OCI-LY3 (cell line): ENCODE results near the gene SEC11A.

Experiments used
- H2AFZ ChIP-seq: fragments of 200-600, 300-600 bp; shearing (Covaris generic); 2 replicates; pipeline ENCODE4 v1.6.0; 2014; ENCODE audit warnings: antibody characterized with exemption, low read depth, low read length
- H3K27ac ChIP-seq: fragments of 200-600, 300-600 bp; sonication (generic); 2 replicates; pipeline ENCODE4 v1.5.1; 2014; ENCODE audit warnings: mild to moderate bottlenecking, low read length, moderate library complexity, mixed read lengths
- H3K27me3 ChIP-seq: fragments of 200-600, 300-600 bp; sonication (generic); 2 replicates; pipeline ENCODE4 v1.6.1; 2014; ENCODE audit warnings: low read depth, low read length, mixed read lengths
- H3K36me3 ChIP-seq: fragments of 200-600, 300-600 bp; sonication (generic); replicated peaks from 2 replicates; pipeline ENCODE3; 2014; ENCODE audit warnings: low read depth, low read length, mixed read lengths
- H3K4me1 ChIP-seq: fragments of 300-600, 200-600 bp; sonication (generic); 2 replicates; pipeline ENCODE4 v1.6.1; 2014; ENCODE audit warnings: low read length, mixed read lengths
- H3K4me2 ChIP-seq: fragments of 200-600, 300-600 bp; sonication (generic); 2 replicates; pipeline ENCODE4 v1.6.1; 2014; ENCODE audit warnings: low read length, mixed read lengths
- H3K4me3 ChIP-seq: fragments of 300-600, 200-600 bp; sonication (generic); 2 replicates; pipeline ENCODE4 v1.5.1; 2014; ENCODE audit warnings: antibody characterized with exemption, mild to moderate bottlenecking, low read length, moderate library complexity
- H3K79me2 ChIP-seq: fragments of 300-600, 200-600 bp; shearing (Covaris generic); 2 replicates; pipeline ENCODE4 v1.6.1; 2014; ENCODE audit warnings: mild to moderate bottlenecking, low read length, mixed read lengths
- H3K9ac ChIP-seq: fragments of 300-600, 200-600 bp; shearing (Covaris generic); 2 replicates; pipeline ENCODE4 v1.6.0; 2014; ENCODE audit warnings: mild to moderate bottlenecking, low read length, moderate library complexity
- H3K9me3 ChIP-seq: fragments of 200-600, 300-600 bp; shearing (Covaris generic); 2 replicates; pipeline ENCODE4 v1.6.1; 2014; ENCODE audit warnings: low read length, mixed read lengths; ENCODE audit not compliant: insufficient read depth
- H4K20me1 ChIP-seq: fragments of 200-600, 300-600 bp; sonication (generic); 2 replicates; pipeline ENCODE4 v1.6.1; 2016; ENCODE audit warnings: low read length, mixed read lengths; ENCODE audit not compliant: insufficient read depth
- EZH2phosphoT487 ChIP-seq: fragments of 200-600 bp; shearing (Covaris generic); IDR thresholded peaks from 2 replicates; pipeline ENCODE4 v1.6.1; 2018; ENCODE audit warnings: antibody characterized with exemption, mixed run types, low read depth
- TF ChIP-seq, protein P1 (sequence below): fragments of 200-600, 300-600 bp; sonication (generic); IDR thresholded peaks from 2 replicates; pipeline ENCODE4 v1.5.1; 2014; ENCODE audit warnings: antibody characterized with exemption, low read length, low read depth

The SEC11A gene

DNA sequence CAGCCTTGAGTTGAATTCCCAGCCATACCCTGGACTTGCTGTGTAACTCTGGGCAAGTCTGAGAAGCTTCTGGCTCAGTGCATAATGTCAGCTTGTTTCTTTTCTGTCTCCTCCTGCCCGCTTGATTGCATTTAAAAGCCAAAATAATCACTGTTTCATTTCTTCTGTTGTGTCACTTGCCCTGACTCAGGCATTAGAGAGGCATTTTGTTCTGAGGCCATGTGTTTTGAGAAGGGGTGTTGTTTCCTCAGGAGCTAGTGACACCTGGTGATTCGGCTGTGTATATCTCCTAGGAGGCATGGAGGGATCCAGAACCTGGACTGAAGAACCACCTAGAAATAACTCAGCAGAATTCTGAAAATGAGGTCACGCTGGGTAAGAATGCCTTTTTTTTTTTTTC is 77.8 kb downstream of the SEC11A start:
- no peak for TF ChIP-seq EZH2phosphoT487
- TF ChIP-seq, protein P1, sequence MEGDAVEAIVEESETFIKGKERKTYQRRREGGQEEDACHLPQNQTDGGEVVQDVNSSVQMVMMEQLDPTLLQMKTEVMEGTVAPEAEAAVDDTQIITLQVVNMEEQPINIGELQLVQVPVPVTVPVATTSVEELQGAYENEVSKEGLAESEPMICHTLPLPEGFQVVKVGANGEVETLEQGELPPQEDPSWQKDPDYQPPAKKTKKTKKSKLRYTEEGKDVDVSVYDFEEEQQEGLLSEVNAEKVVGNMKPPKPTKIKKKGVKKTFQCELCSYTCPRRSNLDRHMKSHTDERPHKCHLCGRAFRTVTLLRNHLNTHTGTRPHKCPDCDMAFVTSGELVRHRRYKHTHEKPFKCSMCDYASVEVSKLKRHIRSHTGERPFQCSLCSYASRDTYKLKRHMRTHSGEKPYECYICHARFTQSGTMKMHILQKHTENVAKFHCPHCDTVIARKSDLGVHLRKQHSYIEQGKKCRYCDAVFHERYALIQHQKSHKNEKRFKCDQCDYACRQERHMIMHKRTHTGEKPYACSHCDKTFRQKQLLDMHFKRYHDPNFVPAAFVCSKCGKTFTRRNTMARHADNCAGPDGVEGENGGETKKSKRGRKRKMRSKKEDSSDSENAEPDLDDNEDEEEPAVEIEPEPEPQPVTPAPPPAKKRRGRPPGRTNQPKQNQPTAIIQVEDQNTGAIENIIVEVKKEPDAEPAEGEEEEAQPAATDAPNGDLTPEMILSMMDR = peak; percentile 36
- H3K4me1 ChIP-seq = peaks cover 4% of the 10 kb centered on the region; the same call in 1 of the 2 replicates
- H2AFZ ChIP-seq = no peak overlapping the region
- no peaks in the 10 kb centered on the region for H3K9me3 ChIP-seq
- no peak overlapping the region for H3K4me2 ChIP-seq
- H3K79me2 ChIP-seq = no peaks in the 10 kb centered on the region; the same call in 1 of the 2 replicates
- no peak overlapping the region for H3K9ac ChIP-seq
- no peak overlapping the region for H3K27ac ChIP-seq
- H3K36me3 ChIP-seq = peaks cover 45% of the 10 kb centered on the region
- H3K27me3 ChIP-seq = no peaks in the 10 kb centered on the region
- H4K20me1 ChIP-seq = 0 out of 2 replicates have a peak, but pooled peaks cover 6% of the 10 kb centered on the region
- H3K4me3 ChIP-seq = no peak overlapping the region

DNA sequence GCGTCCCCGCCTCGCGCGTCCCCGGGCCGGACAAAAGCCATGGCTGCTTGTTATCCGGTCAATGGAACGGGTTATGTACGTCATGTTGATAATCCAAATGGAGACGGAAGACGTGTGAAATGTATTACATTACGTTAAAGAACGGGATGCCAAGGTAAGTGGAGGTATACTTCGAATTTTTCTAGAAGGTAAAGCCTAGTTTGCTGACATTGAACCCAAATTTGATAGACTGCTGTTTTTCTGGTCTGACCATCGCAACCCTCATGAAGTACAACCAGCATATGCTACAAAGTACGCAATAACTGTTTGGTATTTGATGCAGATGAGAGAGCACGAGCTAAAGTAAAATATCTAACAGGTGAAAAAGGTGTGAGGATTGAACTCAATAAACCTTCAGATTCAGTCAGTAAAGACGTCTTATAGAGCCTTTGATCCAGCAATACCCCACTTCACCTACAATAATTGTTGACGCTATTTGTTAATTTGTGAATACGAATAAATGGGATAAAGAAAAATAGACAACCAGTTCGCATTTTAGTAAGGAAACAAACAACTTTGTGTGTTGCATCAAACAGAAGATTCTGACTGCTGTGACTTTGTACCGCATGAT is 81.6 kb downstream of the SEC11A start:
- H3K27me3 ChIP-seq = no peaks in the 10 kb centered on the region
- H3K9me3 ChIP-seq = no peaks in the 10 kb centered on the region
- H3K79me2 ChIP-seq = peaks cover 10% of the 10 kb centered on the region
- H3K4me3 ChIP-seq = peak overlapping the region; percentile 89
- H3K4me2 ChIP-seq = peak overlapping the region; percentile 76
- no peak overlapping the region for H3K27ac ChIP-seq
- peaks cover 30% of the 10 kb centered on the region for H3K4me1 ChIP-seq
- H3K36me3 ChIP-seq = peaks cover 22% of the 10 kb centered on the region
- 0 out of 2 replicates have a peak, but pooled peaks cover 6% of the 10 kb centered on the region for H4K20me1 ChIP-seq
- H3K9ac ChIP-seq = no peak overlapping the region
- H2AFZ ChIP-seq = no peak overlapping the region
- TF ChIP-seq EZH2phosphoT487 = no peak
- TF ChIP-seq, protein P1 = no peak

DNA sequence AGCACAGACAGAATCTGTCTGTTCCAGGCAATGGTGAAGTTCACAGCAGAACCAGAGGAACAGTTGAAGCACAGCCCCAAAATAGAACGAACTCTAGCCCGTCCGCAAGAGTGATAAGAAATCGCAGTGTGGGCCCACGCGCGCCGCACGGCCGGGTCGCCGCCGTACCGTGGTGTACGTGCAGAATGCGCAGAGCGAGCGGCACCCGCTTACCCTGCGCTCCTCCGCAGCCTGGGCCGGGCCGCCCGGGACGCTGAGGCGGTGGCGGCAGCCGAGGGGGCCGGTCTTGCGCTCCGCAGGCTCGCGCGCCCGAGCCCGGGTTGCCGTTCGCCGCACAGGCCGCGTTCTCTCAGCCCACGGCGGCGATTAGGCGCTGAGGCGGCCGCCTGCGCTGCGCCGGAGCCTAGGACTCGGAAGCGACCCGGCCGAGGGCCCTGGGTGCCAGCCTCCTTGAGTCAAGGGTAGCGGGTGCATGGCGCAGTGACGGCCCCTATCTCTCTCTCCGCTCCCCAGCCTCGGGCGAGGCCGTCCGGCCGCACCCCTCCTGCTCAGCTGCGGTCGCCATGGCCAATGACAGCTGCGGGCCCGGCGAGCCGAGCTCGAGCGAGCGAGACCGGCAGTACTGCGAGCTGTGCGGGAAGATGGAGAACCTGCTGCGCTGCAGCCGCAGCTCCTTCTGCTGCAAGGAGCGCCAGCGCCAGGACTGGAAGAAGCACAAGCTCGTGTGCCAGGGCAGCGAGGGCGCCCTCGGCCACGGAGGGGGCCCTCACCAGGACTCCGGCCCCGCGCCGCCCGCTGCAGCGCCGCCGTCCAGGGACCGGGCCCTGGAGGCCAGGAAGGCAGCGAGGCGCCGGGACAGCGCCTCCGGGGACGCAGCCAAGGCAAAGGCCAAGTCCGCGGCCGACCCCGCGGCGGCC is 82.4 kb downstream of the SEC11A start:
- 0 out of 2 replicates have a peak, but pooled peaks cover 6% of the 10 kb centered on the region for H4K20me1 ChIP-seq
- H3K9ac ChIP-seq = peak overlapping the region; percentile 52
- peaks cover 32% of the 10 kb centered on the region for H3K4me1 ChIP-seq
- TF ChIP-seq, protein P1 = no peak
- TF ChIP-seq EZH2phosphoT487 = no peak
- peak overlapping the region; percentile 89 for H3K4me3 ChIP-seq
- H3K9me3 ChIP-seq = no peaks in the 10 kb centered on the region
- H3K79me2 ChIP-seq = peaks cover 10% of the 10 kb centered on the region
- no peak overlapping the region for H3K27ac ChIP-seq
- no peak overlapping the region; the same call in 1 of the 2 replicates for H2AFZ ChIP-seq
- peaks cover 17% of the 10 kb centered on the region for H3K36me3 ChIP-seq
- H3K27me3 ChIP-seq = no peaks in the 10 kb centered on the region
- peak overlapping the region; percentile 76 for H3K4me2 ChIP-seq

DNA sequence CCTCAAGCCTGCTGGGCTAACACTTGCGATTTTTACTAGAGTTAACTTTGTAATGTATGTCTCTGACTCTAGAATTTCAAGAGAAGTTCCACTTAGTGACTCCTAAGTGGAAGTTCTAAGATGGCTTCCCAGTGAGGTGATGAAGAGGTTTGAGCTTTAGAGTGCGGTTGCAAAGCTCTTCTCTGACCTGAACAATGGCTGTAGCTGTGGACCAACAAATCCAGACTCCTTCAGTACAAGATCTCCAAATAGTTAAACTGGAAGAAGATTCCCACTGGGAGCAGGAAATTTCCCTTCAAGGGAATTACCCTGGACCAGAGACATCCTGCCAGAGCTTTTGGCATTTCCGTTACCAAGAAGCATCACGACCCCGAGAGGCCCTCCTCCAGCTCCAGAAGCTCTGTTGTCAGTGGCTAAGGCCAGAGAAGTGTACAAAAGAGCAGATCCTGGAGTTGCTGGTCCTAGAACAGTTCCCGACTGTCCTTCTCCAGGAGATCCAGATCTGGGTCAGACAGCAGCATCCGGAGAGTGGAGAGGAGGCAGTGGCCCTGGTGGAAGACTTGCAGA is 84.2 kb downstream of the SEC11A start:
- Histone ChIP-seq H3K9ac (peak overlapping the region; percentile 78), H3K4me1 (peaks cover 32% of the 10 kb centered on the region), H3K4me3 (peak overlapping the region; percentile 89), H3K36me3 (peaks cover 11% of the 10 kb centered on the region), H4K20me1 (0 out of 2 replicates have a peak, but pooled peaks cover 6% of the 10 kb centered on the region), H3K27ac (peak overlapping the region; percentile 50), H3K79me2 (peaks cover 10% of the 10 kb centered on the region), H3K9me3 (no peaks in the 10 kb centered on the region), H2AFZ (peak overlapping the region; percentile 81), H3K27me3 (no peaks in the 10 kb centered on the region), H3K4me2 (peak overlapping the region; percentile 76)
- TF ChIP-seq, protein P1 = no peak
- TF ChIP-seq EZH2phosphoT487 = no peak
